WTC11 (cell line): ENCODE results near the gene SH3BP5. TPM values are rescaled to one million over a fixed set of nuclear protein-coding genes. Genes with fewer than 3 reads are reported as not detected.

Experiments used
- ATAC-seq: fragments of 200-7000 bp; cut with Tn5 transposase; 2 replicates; pipeline ENCODE4 v1.10.0; 2021; ENCODE audit warnings: mild to moderate bottlenecking, moderate library complexity
- CTCF ChIA-PET: fragments of 300-600 bp; sonication (Branson Sonifier 250); formaldehyde crosslinking; loops from one replicate; lab custom pipeline; 2021; ENCODE audit warnings: antibody characterized with exemption; lab: Charles Lee
- POLR2A ChIA-PET: fragments of 350-600 bp; sonication (Branson Sonifier 250); formaldehyde crosslinking; loops from one replicate; lab custom pipeline; 2021; ENCODE audit warnings: antibody characterized with exemption; lab: Charles Lee
- DNase-seq: peaks from one replicate; pipeline ENCODE4 v3.0.0; 2021; ENCODE audit warnings: low spot score
- H3K27ac Mint-ChIP-seq: 2 replicates; pipeline ENCODE4 v1.8.0; 2021; ENCODE audit warnings: mixed read lengths
- H3K27me3 Mint-ChIP-seq: 2 replicates; pipeline ENCODE4 v1.8.0; 2021; ENCODE audit warnings: low read depth, mild to moderate bottlenecking, moderate library complexity, mixed read lengths
- H3K36me3 Mint-ChIP-seq: 2 replicates; pipeline ENCODE4 v1.8.0; 2021; ENCODE audit warnings: mixed read lengths
- H3K4me1 Mint-ChIP-seq: 2 replicates; pipeline ENCODE4 v1.8.0; 2022; ENCODE audit warnings: mixed read lengths
- H3K4me3 Mint-ChIP-seq: 2 replicates; pipeline ENCODE4 v1.8.0; 2021; ENCODE audit warnings: mild to moderate bottlenecking, moderate library complexity, mixed read lengths
- H3K9me3 Mint-ChIP-seq: 2 replicates; pipeline ENCODE4 v1.8.0; 2021; ENCODE audit warnings: mixed read lengths
- AFF4 ChIP-seq: sonication (generic); formaldehyde crosslinking; IDR thresholded peaks from 2 replicates; pipeline ENCODE4 v1.8.1; 2023; ENCODE audit warnings: mild to moderate bottlenecking, missing genetic modification reagents, borderline replicate concordance
- CREB1 ChIP-seq: sonication (generic); formaldehyde crosslinking; IDR thresholded peaks from 2 replicates; pipeline ENCODE4 v1.8.0; 2023; ENCODE audit warnings: mild to moderate bottlenecking, missing genetic modification reagents
- ELF4 ChIP-seq: sonication (generic); formaldehyde crosslinking; IDR thresholded peaks from 2 replicates; pipeline ENCODE4 v1.8.1; 2022; ENCODE audit warnings: low read depth, mild to moderate bottlenecking, moderate library complexity, missing genetic modification reagents
- FOXJ3 ChIP-seq: sonication (generic); formaldehyde crosslinking; IDR thresholded peaks from 2 replicates; pipeline ENCODE4 v1.9.0; 2021; ENCODE audit warnings: missing genetic modification reagents, mild to moderate bottlenecking, borderline replicate concordance
- FOXP1 ChIP-seq: sonication (generic); formaldehyde crosslinking; IDR thresholded peaks from 2 replicates; pipeline ENCODE4 v1.8.0; 2022; ENCODE audit warnings: missing genetic modification reagents, mild to moderate bottlenecking, moderate library complexity, borderline replicate concordance
- GABPB1 ChIP-seq: sonication (generic); formaldehyde crosslinking; IDR thresholded peaks from 2 replicates; pipeline ENCODE4 v1.8.1; 2023; ENCODE audit warnings: mild to moderate bottlenecking, missing genetic modification reagents
- GRHL2 ChIP-seq: fragments of 250-450 bp; sonication (Bioruptor Pico); IDR thresholded peaks from 2 replicates; pipeline ENCODE4 v1.8.0; 2022; ENCODE audit warnings: mild to moderate bottlenecking, moderate library complexity; ENCODE audit not compliant: insufficient replicate concordance, severe bottlenecking
- IRF2 ChIP-seq: sonication (generic); formaldehyde crosslinking; IDR thresholded peaks from 2 replicates; pipeline ENCODE4 v1.8.0; 2022; ENCODE audit warnings: low read depth, missing genetic modification reagents, borderline replicate concordance
- MAX ChIP-seq: sonication (generic); formaldehyde crosslinking; IDR thresholded peaks from 2 replicates; pipeline ENCODE4 v1.8.0; 2022; ENCODE audit warnings: mild to moderate bottlenecking, missing genetic modification reagents
- NFE2L1 ChIP-seq: sonication (generic); formaldehyde crosslinking; IDR thresholded peaks from 2 replicates; pipeline ENCODE4 v1.8.1; 2023; ENCODE audit warnings: missing genetic modification reagents
- PRRX2 ChIP-seq: fragments of 250-450 bp; sonication (Bioruptor Pico); IDR thresholded peaks from 2 replicates; pipeline ENCODE4 v1.8.0; 2021; ENCODE audit warnings: mild to moderate bottlenecking
- RELA ChIP-seq: sonication (generic); formaldehyde crosslinking; IDR thresholded peaks from 2 replicates; pipeline ENCODE4 v1.8.1; 2022; ENCODE audit warnings: missing genetic modification reagents, mild to moderate bottlenecking, borderline replicate concordance
- SOX15 ChIP-seq: fragments of 250-450 bp; sonication (Bioruptor Pico); IDR thresholded peaks from 2 replicates; pipeline ENCODE4 v1.9.0; 2021; ENCODE audit warnings: mild to moderate bottlenecking
- TEAD4 ChIP-seq: sonication (generic); formaldehyde crosslinking; IDR thresholded peaks from 2 replicates; pipeline ENCODE4 v1.8.0; 2022; ENCODE audit warnings: mild to moderate bottlenecking, missing genetic modification reagents
- TP53 ChIP-seq: sonication (generic); formaldehyde crosslinking; IDR thresholded peaks from 2 replicates; pipeline ENCODE4 v1.8.1; 2023; ENCODE audit warnings: mild to moderate bottlenecking, missing genetic modification reagents
- ZBTB21 ChIP-seq: sonication (generic); formaldehyde crosslinking; IDR thresholded peaks from 2 replicates; pipeline ENCODE4 v1.8.1; 2023; ENCODE audit warnings: mild to moderate bottlenecking, missing genetic modification reagents, borderline replicate concordance
- ZNF121 ChIP-seq: sonication (generic); formaldehyde crosslinking; IDR thresholded peaks from 2 replicates; pipeline ENCODE4 v1.8.0; 2023; ENCODE audit warnings: missing genetic modification reagents
- ZNF138 ChIP-seq: sonication (generic); formaldehyde crosslinking; conservative IDR thresholded peaks from 2 replicates; pipeline ENCODE4 v1.8.1; 2022; ENCODE audit warnings: mild to moderate bottlenecking, moderate library complexity, missing genetic modification reagents
- ZNF219 ChIP-seq: sonication (generic); formaldehyde crosslinking; IDR thresholded peaks from 2 replicates; pipeline ENCODE4 v1.8.0; 2023; ENCODE audit warnings: missing genetic modification reagents, mild to moderate bottlenecking, borderline replicate concordance
- ZNF232 ChIP-seq: sonication (generic); formaldehyde crosslinking; IDR thresholded peaks from 2 replicates; pipeline ENCODE4 v1.8.0; 2022; ENCODE audit warnings: mild to moderate bottlenecking, missing genetic modification reagents
- ZNF281 ChIP-seq: sonication (generic); formaldehyde crosslinking; IDR thresholded peaks from 2 replicates; pipeline ENCODE4 v1.8.0; 2023; ENCODE audit warnings: mild to moderate bottlenecking, missing genetic modification reagents
- ZNF425 ChIP-seq: fragments of 250-450 bp; sonication (Bioruptor Pico); conservative IDR thresholded peaks from 2 replicates; pipeline ENCODE4 v1.9.0; 2021; ENCODE audit warnings: mild to moderate bottlenecking
- ZNF512 ChIP-seq: sonication (generic); formaldehyde crosslinking; IDR thresholded peaks from 2 replicates; pipeline ENCODE4 v1.8.1; 2022; ENCODE audit warnings: missing genetic modification reagents, borderline replicate concordance
- ZNF671 ChIP-seq: fragments of 250-450 bp; sonication (Bioruptor Pico); IDR thresholded peaks from 2 replicates; pipeline ENCODE4 v1.8.0; 2021; ENCODE audit warnings: mild to moderate bottlenecking
- total RNA-seq: library from RNA; stranded (reverse); gene quantifications from 3 replicates; pipeline ENCODE4 v1.2.3, GENCODE V29; 2021

SH3BP5 gene
- total RNA-seq, 1 experiment from 2014 or later, result 7.2 TPM

- ATAC-seq (no peak), DNase-seq (no peak)
- Mint-ChIP-seq H3K9me3 (no peaks in the 10 kb centered on the region), H3K4me3 (no peak overlapping the region), H3K27ac (no peak overlapping the region), H3K4me1 (peaks cover 22% of the 10 kb centered on the region), H3K36me3 (no peaks in the 10 kb centered on the region), H3K27me3 (no peaks in the 10 kb centered on the region)
- ChIA-PET POLR2A (no interaction called here), CTCF (interaction anchor here (1.1 to 2.3 kb wide), 2 partner anchors 9 to 51 kb away, joined by 4 to 10 read pairs; partner anchors contain the start of gene SH3BP5)
- TF ChIP-seq ZBTB21 (CRISPR knock-in tag) (no peak), ZNF281 (no peak), GABPB1 (CRISPR knock-in tag) (no peak), PRRX2 (CRISPR knock-in tag) (no peak), FOXP1 (CRISPR knock-in tag) (no peak), ZNF671 (CRISPR knock-in tag) (no peak), TEAD4 (CRISPR knock-in tag) (no peak), SOX15 (CRISPR knock-in tag) (no peak), ZNF121 (CRISPR knock-in tag) (no peak), TP53 (CRISPR knock-in tag) (no peak), FOXJ3 (CRISPR knock-in tag) (no peak), NFE2L1 (CRISPR knock-in tag) (no peak), AFF4 (CRISPR knock-in tag) (no peak), ZNF138 (CRISPR knock-in tag) (no peak), ZNF425 (CRISPR knock-in tag) (no peak)
Measured at GRCh38 chr3:15281817-15282216, 50.6 kb downstream of the SH3BP5 start.

- POLR2A ChIA-PET, result interaction anchor here (1.0 kb wide), 1 partner anchor 42 kb away, joined by 3 read pairs; no protein-coding TSS in a partner anchor
- no peak overlapping the region; the same call in 1 of the 2 replicates for H3K27ac Mint-ChIP-seq
- H3K9me3 Mint-ChIP-seq, result no peaks in the 10 kb centered on the region
- H3K27me3 Mint-ChIP-seq, result no peaks in the 10 kb centered on the region
- no peak for DNase-seq
- H3K4me3 Mint-ChIP-seq, result no peak overlapping the region
- H3K36me3 Mint-ChIP-seq, result no peaks in the 10 kb centered on the region
- CTCF ChIA-PET, result interaction anchor here (0.7 to 6.1 kb wide), 4 partner anchors 10 to 52 kb away, joined by 3 to 55 read pairs (median 7); partner anchors contain the start of gene SH3BP5
- no peak for ATAC-seq
- H3K4me1 Mint-ChIP-seq, result peaks cover 18% of the 10 kb centered on the region
- TF ChIP-seq GRHL2 (CRISPR knock-in tag), result no peak
- no peak for TF ChIP-seq MAX (CRISPR knock-in tag)
- no peak for TF ChIP-seq RELA (CRISPR knock-in tag)
- no peak for TF ChIP-seq ZNF219 (CRISPR knock-in tag)
- TF ChIP-seq ZBTB21 (CRISPR knock-in tag), result no peak
- TF ChIP-seq IRF2, result no peak
- TF ChIP-seq ELF4 (CRISPR knock-in tag), result no peak
- TF ChIP-seq ZNF512 (CRISPR knock-in tag), result no peak
- no peak for TF ChIP-seq CREB1 (CRISPR knock-in tag)
- no peak for TF ChIP-seq ZNF232 (CRISPR knock-in tag)
Measured at GRCh38 chr3:15280853-15281532, 51.4 kb downstream of the SH3BP5 start.
